ENCODE data around the gene TSN. TPM values are rescaled to one million over a fixed set of nuclear protein-coding genes. Genes with fewer than 3 reads are reported as not detected.
A peak's percentile ranks its signal among the peaks of the same experiment; 100 is the strongest.
"Not testable (repeated sequence)": the region's sequence is repeated elsewhere in the genome, so short reads cannot be mapped to it uniquely, and the experiment has no call there.

The TSN gene
- total RNA-seq, 2 donors from 2014 or later: 71.5 to 79.8 TPM

- H3K4me1 Mint-ChIP-seq: no peaks in the 10 kb centered on the region
- no peak overlapping the region for H3K4me3 ChIP-seq (ENCODE audit: low read length)
- H3K27ac Mint-ChIP-seq: no peak overlapping the region
- peaks cover 69% of the 10 kb centered on the region for H3K36me3 ChIP-seq (ENCODE audit: control insufficient read depth, insufficient read depth, low read length)
- no peak overlapping the region for H3K4me3 Mint-ChIP-seq
- no peak for TF ChIP-seq CTCF (conservative IDR thresholded peaks at IDR 0.05)
- no peaks in the 10 kb centered on the region for H3K9me3 Mint-ChIP-seq
- peaks cover 56% of the 10 kb centered on the region for H3K36me3 Mint-ChIP-seq (ENCODE audit: low read depth)
- no peaks in the 10 kb centered on the region for H3K27me3 ChIP-seq (ENCODE audit: control insufficient read depth, insufficient read depth, low read length, poor library complexity, severe bottlenecking)
- no peak overlapping the region for H3K9ac ChIP-seq (ENCODE audit: extremely low read depth, low read length, poor library complexity, severe bottlenecking)
- no peaks in the 10 kb centered on the region for H3K9me3 ChIP-seq (ENCODE audit: control insufficient read depth, low read length)
- H3K27ac ChIP-seq (ENCODE audit: low read depth, low read length): no peak overlapping the region
- H3K27me3 Mint-ChIP-seq (ENCODE audit: insufficient read depth): no peaks in the 10 kb centered on the region
- H3K4me1 ChIP-seq (ENCODE audit: control insufficient read depth, insufficient read depth, low read length): no peaks in the 10 kb centered on the region
- DNase-seq: no peak
Observed at GRCh38 chr2:121727950-121728349, 27.5 kb upstream of the TSN start.

GRCh38 chr2:121731366-121731765 is 24.1 kb upstream of the TSN start:
- Mint-ChIP-seq H3K27me3 (ENCODE audit: insufficient read depth) (no peaks in the 10 kb centered on the region), H3K4me1 (peaks cover 11% of the 10 kb centered on the region), H3K4me3 (no peak overlapping the region), H3K9me3 (no peaks in the 10 kb centered on the region), H3K27ac (peak overlapping the region; percentile 23), H3K36me3 (ENCODE audit: low read depth) (peaks cover 75% of the 10 kb centered on the region)
- Histone ChIP-seq H3K9ac (ENCODE audit: extremely low read depth, low read length, poor library complexity, severe bottlenecking) (no peak overlapping the region), H3K27ac (ENCODE audit: low read depth, low read length) (no peak overlapping the region), H3K36me3 (ENCODE audit: control insufficient read depth, insufficient read depth, low read length) (peaks cover 78% of the 10 kb centered on the region), H3K4me1 (ENCODE audit: control insufficient read depth, insufficient read depth, low read length) (no peaks in the 10 kb centered on the region), H3K27me3 (ENCODE audit: control insufficient read depth, insufficient read depth, low read length, poor library complexity, severe bottlenecking) (no peaks in the 10 kb centered on the region), H3K9me3 (ENCODE audit: control insufficient read depth, low read length) (no peaks in the 10 kb centered on the region), H3K4me3 (ENCODE audit: low read length) (no peak overlapping the region)
- DNase-seq: no peak
- TF ChIP-seq CTCF (conservative IDR thresholded peaks at IDR 0.05): no peak
- WGBS, 2 experiments (ENCODE audit: insufficient coverage in 1 of 2, insufficient read length in 1 of 2): 93 to 98% methylated on average over 6 of the region's 6 CpGs

- not testable (repeated sequence) for H3K27me3 Mint-ChIP-seq (ENCODE audit: insufficient read depth); DNase-seq; H3K4me1 ChIP-seq (ENCODE audit: control insufficient read depth, insufficient read depth, low read length); H3K27ac ChIP-seq (ENCODE audit: low read depth, low read length); H3K27me3 ChIP-seq (ENCODE audit: control insufficient read depth, insufficient read depth, low read length, poor library complexity, severe bottlenecking); H3K4me3 Mint-ChIP-seq; H3K9me3 ChIP-seq (ENCODE audit: control insufficient read depth, low read length); H3K9ac ChIP-seq (ENCODE audit: extremely low read depth, low read length, poor library complexity, severe bottlenecking); H3K27ac Mint-ChIP-seq; H3K9me3 Mint-ChIP-seq
- peak overlapping the region; percentile 94 for H3K4me3 ChIP-seq (ENCODE audit: low read length)
- 92 to 96% methylated on average over 10 to 11 of the region's 11 CpGs for WGBS, 2 experiments (ENCODE audit: insufficient coverage in 1 of 2, insufficient read length in 1 of 2)
- peaks cover 48% of the 10 kb centered on the region for H3K36me3 ChIP-seq (ENCODE audit: control insufficient read depth, insufficient read depth, low read length)
- Mint-ChIP-seq H3K4me1 (peaks cover 11% of the 10 kb centered on the region), H3K36me3 (ENCODE audit: low read depth) (peaks cover 47% of the 10 kb centered on the region)
Observed at GRCh38 chr2:121734544-121734943, 20.9 kb upstream of the TSN start.

GRCh38 chr2:121735518-121736074 is 19.9 kb upstream of the TSN start:
- no peaks in the 10 kb centered on the region for H3K4me1 ChIP-seq (ENCODE audit: control insufficient read depth, insufficient read depth, low read length)
- H3K9me3 ChIP-seq (ENCODE audit: control insufficient read depth, low read length): no peaks in the 10 kb centered on the region
- peaks cover 11% of the 10 kb centered on the region for H3K4me1 Mint-ChIP-seq
- H3K4me3 Mint-ChIP-seq: peak overlapping the region; percentile 100
- H3K27ac Mint-ChIP-seq: no peak overlapping the region
- no peaks in the 10 kb centered on the region for H3K27me3 ChIP-seq (ENCODE audit: control insufficient read depth, insufficient read depth, low read length, poor library complexity, severe bottlenecking)
- H3K27ac ChIP-seq (ENCODE audit: low read depth, low read length): no peak overlapping the region
- peak overlapping the region; percentile 94 for H3K4me3 ChIP-seq (ENCODE audit: low read length)
- H3K36me3 Mint-ChIP-seq (ENCODE audit: low read depth): peaks cover 39% of the 10 kb centered on the region
- WGBS, 2 experiments (ENCODE audit: insufficient coverage in 1 of 2, insufficient read length in 1 of 2): 35 to 56% methylated on average over 4 to 8 of the region's 10 CpGs
- no peaks in the 10 kb centered on the region for H3K9me3 Mint-ChIP-seq
- H3K27me3 Mint-ChIP-seq (ENCODE audit: insufficient read depth): no peaks in the 10 kb centered on the region
- H3K36me3 ChIP-seq (ENCODE audit: control insufficient read depth, insufficient read depth, low read length): peaks cover 40% of the 10 kb centered on the region
- no peak for TF ChIP-seq CTCF (conservative IDR thresholded peaks at IDR 0.05)
- DNase-seq: no peak
- H3K9ac ChIP-seq (ENCODE audit: extremely low read depth, low read length, poor library complexity, severe bottlenecking): peak overlapping the region; percentile 82
